Loucy (cell line): ENCODE results near the gene TMEM215.

Experiments
- H2AFZ ChIP-seq: fragments of 200-600 bp; sonication (generic); 2 replicates; pipeline ENCODE4 v1.6.0; 2016; ENCODE audit warnings: antibody characterized with exemption, mild to moderate bottlenecking, low read length, moderate library complexity
- H3F3A ChIP-seq: fragments of 200-600 bp; 2 replicates; pipeline ENCODE4 v1.6.0; 2016; ENCODE audit warnings: antibody characterized with exemption, low read depth, mild to moderate bottlenecking
- H3K27me3 ChIP-seq: fragments of 200-600 bp; sonication (generic); 2 replicates; pipeline ENCODE4 v1.6.1; 2014; ENCODE audit warnings: low read length, mild to moderate bottlenecking; ENCODE audit not compliant: insufficient read depth, poor library complexity, severe bottlenecking
- H3K36me3 ChIP-seq: fragments of 200-600 bp; sonication (generic); 2 replicates; pipeline ENCODE4 v1.6.1; 2016; ENCODE audit warnings: low read length; ENCODE audit not compliant: insufficient read depth
- H3K4me1 ChIP-seq: fragments of 200-600 bp; sonication (generic); 2 replicates; pipeline ENCODE4 v1.5.1; 2014; ENCODE audit warnings: low read length, mild to moderate bottlenecking; ENCODE audit not compliant: insufficient read depth, poor library complexity, severe bottlenecking
- H3K4me2 ChIP-seq: fragments of 200-600 bp; sonication (generic); 2 replicates; pipeline ENCODE4 v1.6.0; 2014; ENCODE audit warnings: antibody characterized with exemption, low read length, low read depth, mild to moderate bottlenecking; ENCODE audit not compliant: poor library complexity, severe bottlenecking
- H3K4me3 ChIP-seq: fragments of 200-600 bp; sonication (generic); 2 replicates; pipeline ENCODE4 v1.5.1; 2014; ENCODE audit warnings: low read length, mild to moderate bottlenecking, mixed read lengths; ENCODE audit not compliant: poor library complexity, severe bottlenecking
- H3K79me2 ChIP-seq: fragments of 200-600 bp; sonication (generic); 2 replicates; pipeline ENCODE4 v1.6.1; 2014; ENCODE audit warnings: low read length; ENCODE audit not compliant: insufficient read depth
- H3K9ac ChIP-seq: fragments of 200-600 bp; sonication (generic); 2 replicates; pipeline ENCODE4 v1.6.0; 2014; ENCODE audit warnings: mild to moderate bottlenecking, low read depth, low read length, moderate library complexity; ENCODE audit not compliant: poor library complexity, severe bottlenecking
- H3K9me2 ChIP-seq: fragments of 200-600 bp; sonication (generic); replicated peaks from 2 replicates; pipeline ENCODE4 v1.6.1; 2016; ENCODE audit warnings: low read depth, low read length, mixed read lengths
- H3K9me3 ChIP-seq: fragments of 200-600 bp; sonication (generic); 2 replicates; pipeline ENCODE4 v1.6.1; 2014; ENCODE audit warnings: mild to moderate bottlenecking, antibody characterized with exemption, low read length, low read depth; ENCODE audit not compliant: insufficient read depth
- H4K20me1 ChIP-seq: fragments of 200-600 bp; sonication (generic); 2 replicates; pipeline ENCODE4 v1.6.0; 2014; ENCODE audit warnings: antibody characterized with exemption, low read length, mild to moderate bottlenecking; ENCODE audit not compliant: insufficient read depth, poor library complexity, severe bottlenecking
- CTCF ChIP-seq: fragments of 200-600 bp; sonication (generic); conservative IDR thresholded peaks from 2 replicates; pipeline ENCODE4 v1.5.1; 2014; ENCODE audit warnings: mild to moderate bottlenecking, antibody characterized with exemption, low read length
- EZH2phosphoT487 ChIP-seq: fragments of 200-600 bp; IDR thresholded peaks from 2 replicates; pipeline ENCODE4 v1.6.1; 2018; ENCODE audit warnings: antibody characterized with exemption, mild to moderate bottlenecking, moderate library complexity, borderline replicate concordance

The TMEM215 gene

GRCh38 chr9:32775283-32775682, 8.1 kb upstream of the TMEM215 start:
- no peak overlapping the region for H3K4me3 ChIP-seq
- H3K79me2 ChIP-seq, result no peaks in the 10 kb centered on the region
- no peaks in the 10 kb centered on the region for H3K9me2 ChIP-seq
- no peaks in the 10 kb centered on the region for H3K27me3 ChIP-seq
- no peak overlapping the region for H3K9ac ChIP-seq
- no peak overlapping the region for H2AFZ ChIP-seq
- H3F3A ChIP-seq, result no peaks in the 10 kb centered on the region
- no peaks in the 10 kb centered on the region for H3K4me1 ChIP-seq
- no peaks in the 10 kb centered on the region for H4K20me1 ChIP-seq
- H3K4me2 ChIP-seq, result no peak overlapping the region
- no peaks in the 10 kb centered on the region for H3K9me3 ChIP-seq
- H3K36me3 ChIP-seq, result no peaks in the 10 kb centered on the region
- TF ChIP-seq EZH2phosphoT487 (no peak), CTCF (no peak)

- Histone ChIP-seq H3K27me3 (no peaks in the 10 kb centered on the region), H3K36me3 (no peaks in the 10 kb centered on the region), H4K20me1 (no peaks in the 10 kb centered on the region), H3K9me3 (no peaks in the 10 kb centered on the region), H2AFZ (no peak overlapping the region), H3K4me2 (no peak overlapping the region), H3K4me1 (no peaks in the 10 kb centered on the region), H3F3A (no peaks in the 10 kb centered on the region), H3K4me3 (no peak overlapping the region), H3K9me2 (no peaks in the 10 kb centered on the region), H3K79me2 (no peaks in the 10 kb centered on the region), H3K9ac (no peak overlapping the region)
- no peak for TF ChIP-seq CTCF
Observed at GRCh38 chr9:32776201-32776600, 7.1 kb upstream of the TMEM215 start.

- no peaks in the 10 kb centered on the region for H3K36me3 ChIP-seq
- no peaks in the 10 kb centered on the region for H3F3A ChIP-seq
- H3K9ac ChIP-seq, result no peak overlapping the region
- H3K27me3 ChIP-seq, result no peaks in the 10 kb centered on the region
- H4K20me1 ChIP-seq, result no peaks in the 10 kb centered on the region
- no peak overlapping the region for H2AFZ ChIP-seq
- H3K79me2 ChIP-seq, result no peaks in the 10 kb centered on the region
- no peak overlapping the region for H3K4me2 ChIP-seq
- H3K4me1 ChIP-seq, result no peaks in the 10 kb centered on the region
- no peaks in the 10 kb centered on the region for H3K9me2 ChIP-seq
- no peak overlapping the region for H3K4me3 ChIP-seq
- TF ChIP-seq CTCF (no peak), EZH2phosphoT487 (no peak)
- no peaks in the 10 kb centered on the region for H3K9me3 ChIP-seq
Observed at GRCh38 chr9:32782476-32783167, 718 bp upstream of the TMEM215 start.
